Ectodermal cell (in vitro differentiated cells): ENCODE results near the gene PGM2.

Experiments
- H3K27ac ChIP-seq: 2 replicates; pipeline ENCODE4 v1.7.0; 2013; ENCODE audit warnings: mild to moderate bottlenecking, low read depth, low read length; ENCODE audit not compliant: insufficient read depth, poor library complexity, severe bottlenecking
- H3K27me3 ChIP-seq: 2 replicates; pipeline ENCODE4 v1.7.0; 2013; ENCODE audit warnings: mild to moderate bottlenecking, low read length; ENCODE audit not compliant: insufficient read depth, control insufficient read depth, poor library complexity, severe bottlenecking
- H3K36me3 ChIP-seq: one replicate; pipeline ENCODE4 v1.7.0; 2013; ENCODE audit warnings: low read length; ENCODE audit not compliant: control insufficient read depth, insufficient read depth
- H3K4me1 ChIP-seq: one replicate; pipeline ENCODE4 v1.7.0; 2013; ENCODE audit warnings: low read length; ENCODE audit not compliant: control insufficient read depth, insufficient read depth
- H3K4me3 ChIP-seq: 2 replicates; pipeline ENCODE4 v1.7.0; 2013; ENCODE audit warnings: low read depth, low read length, control low read depth; ENCODE audit not compliant: insufficient read depth
- H3K9me3 ChIP-seq: 2 replicates; pipeline ENCODE4 v1.7.0; 2013; ENCODE audit warnings: mild to moderate bottlenecking, low read length, moderate library complexity; ENCODE audit not compliant: control insufficient read depth
- WGBS, 2 experiments: methylation state at CpG; one replicate each; pipeline ENCODE4 v1.1.7; 2013; ENCODE audit warnings: missing lambda C conversion rate in 2 of 2; 5-methylcytosine and 5-hydroxymethylcytosine counted together

Gene PGM2

DNA sequence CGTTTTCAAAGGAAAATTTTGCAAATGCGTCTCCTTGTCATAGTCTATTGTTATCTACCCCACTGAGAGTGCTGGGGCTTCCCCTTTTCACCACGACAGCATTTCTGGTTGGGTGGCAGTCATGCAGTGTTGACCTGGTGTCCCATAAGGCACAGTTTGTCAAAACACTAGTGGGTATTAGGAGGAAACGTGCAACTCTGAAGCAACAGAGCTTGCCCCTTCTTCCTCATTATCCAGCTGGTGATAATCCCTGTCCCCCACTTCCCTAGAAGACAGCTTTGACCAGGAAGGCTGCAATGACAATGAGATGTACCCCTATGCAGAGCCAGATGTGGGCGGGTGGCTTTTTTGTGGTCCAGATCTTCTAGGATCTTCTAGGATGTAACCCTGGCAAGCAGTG, 66.2 kb downstream of the PGM2 start:
- no peak overlapping the region for H3K4me3 ChIP-seq
- H3K27me3 ChIP-seq = peaks cover 57% of the 10 kb centered on the region
- no peaks in the 10 kb centered on the region for H3K4me1 ChIP-seq
- H3K27ac ChIP-seq = no peak overlapping the region
- no peaks in the 10 kb centered on the region for H3K36me3 ChIP-seq
- 86 to 89% methylated on average over 4 to 5 of the region's 5 CpGs for WGBS, 2 experiments
- H3K9me3 ChIP-seq = no peaks in the 10 kb centered on the region

DNA sequence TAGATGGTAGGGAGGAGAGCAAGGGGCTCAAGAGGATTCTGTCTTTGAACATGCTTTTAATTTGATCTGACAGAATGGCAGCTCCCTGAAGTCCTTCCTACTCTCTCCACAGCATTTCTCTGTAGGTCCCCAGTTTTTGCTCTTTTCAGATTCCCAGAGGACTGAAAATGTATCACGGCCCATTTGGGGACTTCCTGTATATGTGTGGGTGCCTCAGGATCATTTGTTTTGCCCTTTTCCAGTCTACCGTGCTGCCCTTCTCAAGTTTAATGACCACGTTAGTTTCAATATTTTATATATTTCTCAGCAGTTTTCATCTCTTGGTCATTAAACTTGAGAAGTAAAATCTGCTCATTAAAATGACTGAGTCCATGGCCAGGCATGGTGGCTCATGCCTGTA, 66.7 kb downstream of the PGM2 start:
- Histone ChIP-seq H3K4me1 (no peaks in the 10 kb centered on the region), H3K27me3 (peaks cover 52% of the 10 kb centered on the region), H3K27ac (no peak overlapping the region), H3K36me3 (no peaks in the 10 kb centered on the region), H3K4me3 (no peak overlapping the region), H3K9me3 (no peaks in the 10 kb centered on the region)
- WGBS, 2 experiments = 88 to 93% methylated on average over 3 of the region's 3 CpGs

DNA sequence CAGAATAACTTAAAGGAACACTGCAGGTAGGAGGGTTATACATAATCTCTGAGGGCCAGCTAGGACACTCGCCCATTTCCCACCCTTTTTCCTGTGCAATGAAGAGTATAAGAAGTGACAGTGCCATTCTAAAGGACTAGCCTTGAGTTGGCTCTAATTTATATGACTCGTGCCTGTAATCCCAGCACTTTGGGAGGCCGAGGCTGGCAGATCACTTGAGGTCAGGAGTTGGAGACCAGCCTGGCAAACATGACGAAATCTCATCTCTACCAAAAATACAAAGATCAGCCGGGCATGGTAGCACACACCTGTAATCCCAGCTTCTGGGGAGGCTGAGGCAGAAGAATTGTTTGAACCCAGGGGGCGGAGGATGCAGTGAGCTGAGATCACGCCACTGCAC, 68.8 kb downstream of the PGM2 start:
- 88 to 92% methylated on average over 6 to 7 of the region's 7 CpGs for WGBS, 2 experiments
- no peaks in the 10 kb centered on the region for H3K4me1 ChIP-seq
- H3K9me3 ChIP-seq = no peaks in the 10 kb centered on the region
- H3K36me3 ChIP-seq = no peaks in the 10 kb centered on the region
- H3K27me3 ChIP-seq = peaks cover 31% of the 10 kb centered on the region
- H3K27ac ChIP-seq = no peak overlapping the region
- no peak overlapping the region for H3K4me3 ChIP-seq

DNA sequence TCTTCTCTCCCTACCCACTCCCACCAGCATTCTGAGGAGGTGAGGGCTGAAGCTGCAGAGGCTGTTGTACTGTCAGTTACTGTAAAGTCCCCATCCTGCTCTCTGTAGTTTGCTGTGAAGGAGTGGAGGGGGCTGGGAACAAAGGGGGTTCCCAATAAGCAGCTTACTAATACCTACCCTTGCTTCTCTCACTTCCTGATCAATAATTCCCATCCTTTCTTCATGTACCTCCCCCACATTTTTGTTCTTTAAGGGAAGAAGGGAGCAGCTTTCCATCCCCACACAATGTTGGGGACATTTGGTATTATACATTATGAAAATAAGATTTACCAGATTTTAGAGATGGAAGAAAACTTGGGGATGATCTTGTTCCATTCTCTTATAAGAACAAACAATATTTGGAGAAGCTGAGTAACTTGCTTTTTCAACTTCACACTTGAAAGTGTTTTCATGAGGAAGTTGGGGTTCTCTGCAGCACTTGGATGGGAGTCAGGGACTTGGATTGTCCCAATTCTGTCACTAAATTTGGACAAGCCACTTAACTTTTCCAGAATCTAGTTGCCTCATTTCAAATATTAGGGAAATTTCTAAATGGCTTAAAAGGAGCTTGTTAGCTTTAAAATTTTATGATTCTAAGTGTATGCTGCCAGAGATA, 69.8 kb downstream of the PGM2 start:
- Histone ChIP-seq H3K27ac (no peak overlapping the region), H3K36me3 (no peaks in the 10 kb centered on the region), H3K27me3 (peaks cover 20% of the 10 kb centered on the region), H3K9me3 (no peaks in the 10 kb centered on the region), H3K4me3 (no peak overlapping the region), H3K4me1 (no peaks in the 10 kb centered on the region)

DNA sequence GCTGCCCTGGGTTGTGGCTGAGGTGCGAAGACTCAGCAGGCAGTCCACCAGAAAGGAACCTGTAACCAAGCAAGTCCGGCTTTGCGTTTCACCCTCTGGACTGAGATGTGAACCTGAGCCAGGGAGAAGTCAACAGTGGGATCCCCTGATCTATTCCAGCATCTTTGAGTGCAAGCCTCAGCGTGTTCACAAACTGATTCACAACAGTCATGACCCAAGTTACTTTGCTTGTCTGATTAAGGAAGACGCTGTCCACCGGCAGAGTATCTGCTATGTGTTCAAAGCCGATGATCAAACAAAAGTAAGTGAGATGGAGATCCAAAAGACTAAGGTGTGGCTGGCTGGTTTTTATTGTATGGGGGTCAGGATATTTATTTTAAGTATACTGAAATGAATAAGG, 75.7 kb downstream of the PGM2 start:
- H3K27ac ChIP-seq = no peak overlapping the region
- H3K27me3 ChIP-seq = no peaks in the 10 kb centered on the region
- 94 to 97% methylated on average over 7 of the region's 7 CpGs for WGBS, 2 experiments
- H3K4me3 ChIP-seq = no peak overlapping the region
- H3K9me3 ChIP-seq = no peaks in the 10 kb centered on the region
- no peaks in the 10 kb centered on the region for H3K36me3 ChIP-seq
- H3K4me1 ChIP-seq = no peaks in the 10 kb centered on the region

DNA sequence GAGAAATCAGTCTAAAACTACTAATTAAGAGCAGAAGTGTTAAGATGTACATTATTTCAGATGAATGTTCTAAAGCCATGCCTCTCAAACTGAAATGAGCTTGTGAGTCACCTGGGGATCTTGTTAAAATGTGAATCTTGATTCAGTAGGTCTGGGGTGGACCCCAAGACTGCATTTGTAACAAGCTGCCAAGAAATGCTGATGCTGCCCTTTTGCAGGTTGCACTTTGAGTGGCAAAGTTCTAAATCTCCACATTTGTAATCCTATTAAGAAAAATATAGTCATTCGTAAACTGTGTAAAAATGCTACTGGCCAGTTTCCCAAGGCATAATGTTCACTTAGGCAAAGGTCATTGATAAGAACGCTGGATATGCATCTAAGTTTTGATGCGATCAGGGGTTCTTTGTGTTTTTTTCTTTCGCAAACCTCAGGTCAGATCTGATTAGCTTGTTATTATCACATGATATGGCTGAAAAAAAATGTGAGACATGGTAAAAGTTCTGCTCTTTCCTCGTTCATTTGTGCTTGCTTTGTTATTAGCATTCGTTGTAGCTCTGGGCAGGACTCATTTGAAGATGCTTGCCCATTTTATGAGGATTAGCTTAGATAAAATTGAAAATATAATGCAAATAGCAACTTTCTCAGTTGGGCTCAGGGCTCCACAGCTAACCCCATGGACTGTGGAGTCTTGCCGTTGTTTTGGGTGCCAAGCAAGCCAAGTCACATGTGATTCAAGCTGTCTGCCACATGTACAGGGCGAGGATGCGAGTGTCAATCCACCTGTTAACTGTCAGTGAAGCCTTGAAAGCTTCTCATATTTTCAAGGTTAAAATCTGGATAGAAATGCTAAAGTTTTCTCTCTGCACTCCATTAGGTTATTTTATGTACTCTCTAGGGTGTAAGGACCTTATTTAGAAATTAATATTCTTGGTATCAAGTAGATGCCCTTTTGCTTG, 76.5 kb downstream of the PGM2 start:
- H3K4me3 ChIP-seq = no peak overlapping the region
- 93 to 96% methylated on average over 9 of the region's 9 CpGs for WGBS, 2 experiments

DNA sequence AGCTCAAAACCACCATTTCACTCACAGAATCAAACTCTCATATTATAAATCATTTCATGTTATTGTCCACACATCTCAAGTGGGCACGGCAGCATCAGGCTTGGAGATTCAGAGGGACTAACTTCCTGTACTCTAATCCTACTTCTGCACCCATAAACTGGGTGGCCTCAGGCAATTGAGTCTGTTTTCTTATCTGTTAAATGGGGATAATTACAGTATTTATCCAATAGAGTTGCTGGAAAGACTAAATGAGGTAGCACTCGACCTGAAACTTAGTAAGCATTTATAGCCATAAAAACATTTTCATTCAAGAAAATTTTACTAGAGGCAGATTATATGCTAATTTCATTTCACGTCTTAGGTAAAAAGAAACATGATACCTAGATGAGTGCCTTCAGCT, 77.4 kb downstream of the PGM2 start:
- Histone ChIP-seq H3K36me3 (no peaks in the 10 kb centered on the region), H3K4me1 (no peaks in the 10 kb centered on the region), H3K4me3 (no peak overlapping the region), H3K27ac (no peak overlapping the region), H3K9me3 (no peaks in the 10 kb centered on the region), H3K27me3 (no peaks in the 10 kb centered on the region)
- WGBS, 2 experiments = 95% methylated on average over 2 to 3 of the region's 3 CpGs

More for the DNA sequence above, 76.5 kb downstream of the PGM2 start:
- no peaks in the 10 kb centered on the region for H3K4me1 ChIP-seq
- no peaks in the 10 kb centered on the region for H3K27me3 ChIP-seq
- no peak overlapping the region for H3K27ac ChIP-seq
- no peaks in the 10 kb centered on the region for H3K36me3 ChIP-seq
- H3K9me3 ChIP-seq = no peaks in the 10 kb centered on the region

DNA sequence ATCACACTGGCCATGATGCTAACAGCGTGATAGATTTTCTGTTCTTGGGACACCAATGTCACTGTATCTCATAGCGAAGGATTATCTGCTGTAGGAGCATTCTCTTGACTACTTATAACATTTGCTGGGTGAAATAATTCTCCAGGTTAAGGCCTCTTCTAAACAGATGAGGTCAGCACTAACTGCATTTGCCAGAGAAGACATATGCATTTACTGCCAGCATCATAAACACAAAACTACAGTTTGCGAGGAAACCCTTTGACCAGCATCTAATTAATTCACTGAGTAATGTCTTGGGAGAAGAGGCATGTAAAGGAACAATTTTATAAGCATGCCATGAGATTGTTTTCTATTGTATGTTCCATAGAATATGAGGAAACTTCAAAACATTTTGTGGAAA, 78.3 kb downstream of the PGM2 start:
- Histone ChIP-seq H3K36me3 (no peaks in the 10 kb centered on the region), H3K27me3 (no peaks in the 10 kb centered on the region), H3K27ac (no peak overlapping the region), H3K4me3 (no peak overlapping the region), H3K9me3 (no peaks in the 10 kb centered on the region), H3K4me1 (no peaks in the 10 kb centered on the region)
- 93% methylated on average over 3 of the region's 3 CpGs for WGBS, 2 experiments

DNA sequence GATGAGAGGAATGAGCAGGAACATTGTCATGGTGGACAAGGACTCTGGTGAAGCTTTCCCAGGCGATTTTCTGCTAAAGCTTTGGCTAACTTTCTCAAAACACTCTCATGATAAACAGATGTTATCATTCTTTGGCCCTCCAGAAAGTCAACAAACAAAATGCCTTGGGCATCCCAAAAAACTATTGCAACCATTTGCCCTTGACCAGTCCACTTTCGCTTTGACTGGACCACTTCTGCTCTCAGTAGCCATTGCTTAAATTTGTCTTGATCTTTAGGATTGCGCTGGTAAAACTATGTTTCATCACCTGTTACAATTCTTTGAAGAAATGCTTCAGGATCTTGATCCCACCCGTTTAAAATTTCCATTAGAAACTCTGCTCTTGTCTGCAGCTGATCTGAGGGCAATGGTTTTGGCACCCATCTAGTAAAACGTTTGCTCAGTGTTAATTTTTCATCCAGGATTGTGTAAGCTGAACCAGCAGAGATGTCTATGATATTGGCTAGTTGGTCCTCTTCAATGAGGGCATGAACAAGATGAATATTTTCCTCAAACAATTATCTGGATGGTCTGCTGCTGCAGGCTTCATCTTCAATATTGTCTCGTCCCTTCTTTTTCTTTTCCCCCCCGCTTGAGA, 79.2 kb downstream of the PGM2 start:
- H3K27me3 ChIP-seq = no peaks in the 10 kb centered on the region
- no peaks in the 10 kb centered on the region for H3K36me3 ChIP-seq
- WGBS, 2 experiments = 86 to 93% methylated on average over 7 of the region's 7 CpGs
- no peak overlapping the region for H3K4me3 ChIP-seq
- H3K4me1 ChIP-seq = no peaks in the 10 kb centered on the region
- H3K9me3 ChIP-seq = no peaks in the 10 kb centered on the region
- no peak overlapping the region for H3K27ac ChIP-seq
